Adrenal gland (tissue), 5 donors: ENCODE data around the gene S100G.

Source experiments
- POLR2A ChIP-seq, 2 donors: fragments of 450-650 bp; IDR thresholded peaks; one replicate each; pipeline ENCODE4 v1.6.1; 2017; ENCODE audit warnings: antibody characterized with exemption in 2 of 2, mild to moderate bottlenecking in 2 of 2, moderate library complexity in 1 of 2
- TF ChIP-seq, protein P1 (sequence below), 6 experiments: fragments of 450-650 bp in 4 of 6; fragments of 200-600 bp in 2 of 6; sonication (generic) in 1 of 6; IDR thresholded peaks; 1 replicate in 5 of 6; 2 replicates in 1 of 6; pipeline versions ENCODE4 v1.5.1 to v1.8.0; 2016 to 2021; ENCODE audit warnings: antibody characterized with exemption in 6 of 6, mild to moderate bottlenecking in 2 of 6, moderate library complexity in 1 of 6
- donor health status: DM: no; HTN: no; CAD: no.

DNA sequence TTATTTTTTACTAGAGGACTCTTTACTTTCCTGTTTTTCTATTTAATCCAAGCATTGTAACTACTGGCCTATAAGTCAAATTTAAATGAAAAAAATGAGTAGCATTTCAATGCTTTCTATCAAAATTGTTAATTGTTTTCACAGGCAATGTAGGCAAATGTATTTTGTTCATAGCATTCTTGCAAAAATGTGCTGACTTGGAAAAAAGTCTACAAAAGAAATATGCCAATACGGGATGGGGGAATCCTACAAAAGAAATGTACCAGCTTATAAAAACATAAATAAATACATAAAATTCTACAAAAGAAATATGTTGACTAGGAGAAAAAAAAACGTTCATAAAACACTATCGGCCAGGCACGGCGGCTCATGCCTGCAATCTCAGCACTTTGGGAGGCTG lies 14.9 kb upstream of the S100G start:
- TF ChIP-seq POLR2A (IDR thresholded peaks at IDR 0.05), result no peak
- TF ChIP-seq, protein P1, sequence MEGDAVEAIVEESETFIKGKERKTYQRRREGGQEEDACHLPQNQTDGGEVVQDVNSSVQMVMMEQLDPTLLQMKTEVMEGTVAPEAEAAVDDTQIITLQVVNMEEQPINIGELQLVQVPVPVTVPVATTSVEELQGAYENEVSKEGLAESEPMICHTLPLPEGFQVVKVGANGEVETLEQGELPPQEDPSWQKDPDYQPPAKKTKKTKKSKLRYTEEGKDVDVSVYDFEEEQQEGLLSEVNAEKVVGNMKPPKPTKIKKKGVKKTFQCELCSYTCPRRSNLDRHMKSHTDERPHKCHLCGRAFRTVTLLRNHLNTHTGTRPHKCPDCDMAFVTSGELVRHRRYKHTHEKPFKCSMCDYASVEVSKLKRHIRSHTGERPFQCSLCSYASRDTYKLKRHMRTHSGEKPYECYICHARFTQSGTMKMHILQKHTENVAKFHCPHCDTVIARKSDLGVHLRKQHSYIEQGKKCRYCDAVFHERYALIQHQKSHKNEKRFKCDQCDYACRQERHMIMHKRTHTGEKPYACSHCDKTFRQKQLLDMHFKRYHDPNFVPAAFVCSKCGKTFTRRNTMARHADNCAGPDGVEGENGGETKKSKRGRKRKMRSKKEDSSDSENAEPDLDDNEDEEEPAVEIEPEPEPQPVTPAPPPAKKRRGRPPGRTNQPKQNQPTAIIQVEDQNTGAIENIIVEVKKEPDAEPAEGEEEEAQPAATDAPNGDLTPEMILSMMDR (IDR thresholded peaks at IDR 0.05), result no peak
